ENCODE data around the gene KASH5.

KASH5 gene

GRCh38 chr19:49414256-49414655 is 26.2 kb downstream of the KASH5 start:
- no peak for TF ChIP-seq CTCF (IDR thresholded peaks at IDR 0.05)
- H3K9ac ChIP-seq = no peak overlapping the region

GRCh38 chr19:49415102-49415809 is 27.2 kb downstream of the KASH5 start:
- no peak overlapping the region for H3K4me2 ChIP-seq (ENCODE audit: low read length)
- H3K4me3 ChIP-seq (ENCODE audit: low read depth, low read length) = no peak overlapping the region
- H3K9me3 ChIP-seq (ENCODE audit: control insufficient read depth, low read length) = no peaks in the 10 kb centered on the region
- no peak overlapping the region for H2AFZ ChIP-seq
- no peak overlapping the region for H3K27ac ChIP-seq
- no peaks in the 10 kb centered on the region for H3K4me1 ChIP-seq
- no peaks in the 10 kb centered on the region for H3K36me3 ChIP-seq (ENCODE audit: control insufficient read depth, insufficient read depth, low read length)
- H3K27me3 ChIP-seq (ENCODE audit: control insufficient read depth, insufficient read depth, low read length) = no peaks in the 10 kb centered on the region
- TF ChIP-seq CTCF (IDR thresholded peaks at IDR 0.05) = no peak
- H3K9ac ChIP-seq = no peak overlapping the region
- no peaks in the 10 kb centered on the region for H3K79me2 ChIP-seq

More at GRCh38 chr19:49414256-49414655, 26.2 kb downstream of the KASH5 start:
- no peaks in the 10 kb centered on the region for H3K79me2 ChIP-seq
- no peak overlapping the region for H3K27ac ChIP-seq
- no peaks in the 10 kb centered on the region for H3K36me3 ChIP-seq (ENCODE audit: control insufficient read depth, insufficient read depth, low read length)
- no peak overlapping the region for H3K4me2 ChIP-seq (ENCODE audit: low read length)
- no peak overlapping the region for H2AFZ ChIP-seq
- H3K9me3 ChIP-seq (ENCODE audit: control insufficient read depth, low read length) = no peaks in the 10 kb centered on the region
- no peaks in the 10 kb centered on the region for H3K27me3 ChIP-seq (ENCODE audit: control insufficient read depth, insufficient read depth, low read length)
- no peak overlapping the region for H3K4me3 ChIP-seq (ENCODE audit: low read depth, low read length)
- no peaks in the 10 kb centered on the region for H3K4me1 ChIP-seq

GRCh38 chr19:49415810-49416200 is 27.8 kb downstream of the KASH5 start:
- no peaks in the 10 kb centered on the region for H3K36me3 ChIP-seq (ENCODE audit: control insufficient read depth, insufficient read depth, low read length)
- H3K9ac ChIP-seq = no peak overlapping the region
- H2AFZ ChIP-seq = no peak overlapping the region
- TF ChIP-seq CTCF (IDR thresholded peaks at IDR 0.05) = no peak
- no peak overlapping the region for H3K27ac ChIP-seq
- H3K4me1 ChIP-seq = no peaks in the 10 kb centered on the region
- no peak overlapping the region for H3K4me2 ChIP-seq (ENCODE audit: low read length)
- no peaks in the 10 kb centered on the region for H3K79me2 ChIP-seq
- H3K4me3 ChIP-seq (ENCODE audit: low read depth, low read length) = no peak overlapping the region
- H3K9me3 ChIP-seq (ENCODE audit: control insufficient read depth, low read length) = no peaks in the 10 kb centered on the region
- no peaks in the 10 kb centered on the region for H3K27me3 ChIP-seq (ENCODE audit: control insufficient read depth, insufficient read depth, low read length)

GRCh38 chr19:49417088-49417487 is 29.0 kb downstream of the KASH5 start:
- H3K36me3 ChIP-seq (ENCODE audit: control insufficient read depth, insufficient read depth, low read length) = no peaks in the 10 kb centered on the region
- H3K79me2 ChIP-seq = no peaks in the 10 kb centered on the region
- no peak overlapping the region for H3K4me2 ChIP-seq (ENCODE audit: low read length)
- no peaks in the 10 kb centered on the region for H3K9me3 ChIP-seq (ENCODE audit: control insufficient read depth, low read length)
- TF ChIP-seq CTCF (IDR thresholded peaks at IDR 0.05) = no peak
- H3K4me3 ChIP-seq (ENCODE audit: low read depth, low read length) = no peak overlapping the region
- H2AFZ ChIP-seq = no peak overlapping the region
- no peak overlapping the region for H3K9ac ChIP-seq
- no peak overlapping the region for H3K27ac ChIP-seq
- no peaks in the 10 kb centered on the region for H3K4me1 ChIP-seq
- no peaks in the 10 kb centered on the region for H3K27me3 ChIP-seq (ENCODE audit: control insufficient read depth, insufficient read depth, low read length)

- no peak overlapping the region for H3K4me2 ChIP-seq (ENCODE audit: low read length)
- no peaks in the 10 kb centered on the region for H3K79me2 ChIP-seq
- no peaks in the 10 kb centered on the region for H3K4me1 ChIP-seq
- no peak overlapping the region for H2AFZ ChIP-seq
- no peak overlapping the region for H3K27ac ChIP-seq
- no peaks in the 10 kb centered on the region for H3K9me3 ChIP-seq (ENCODE audit: control insufficient read depth, low read length)
- no peak overlapping the region for H3K4me3 ChIP-seq (ENCODE audit: low read depth, low read length)
- no peak for TF ChIP-seq CTCF (IDR thresholded peaks at IDR 0.05)
- peaks cover 13% of the 10 kb centered on the region for H3K27me3 ChIP-seq (ENCODE audit: control insufficient read depth, insufficient read depth, low read length)
- H3K36me3 ChIP-seq (ENCODE audit: control insufficient read depth, insufficient read depth, low read length) = no peaks in the 10 kb centered on the region
- H3K9ac ChIP-seq = no peak overlapping the region
These were observed 30.5 kb downstream of the KASH5 start for GRCh38 chr19:49418511-49418910.
